ENCODE data around the gene INPP5F. TPM values are rescaled to one million over a fixed set of nuclear protein-coding genes. Genes with fewer than 3 reads are reported as not detected.

INPP5F gene
- total and polyA plus RNA-seq, 11 donors, result 3.0 to 9.9 (median 6.4) TPM

- DNase-seq (no peak), ATAC-seq (peak in 1 of 4 donors; percentile 45)
- intact Hi-C loops (cut with DNase I), result loop anchor here (1.0 to 10.0 kb wide), 14 partner anchors 102 to 265 kb away; partner anchors contain the start of gene TIAL1 (in 1 of the 10)
- Histone ChIP-seq H3K27ac (no peak overlapping the region), H3K4me1 (peaks cover 0 to 9% (median 0%) of the 10 kb centered on the region in 12 donors), H3K36me3 (peaks cover 0 to 42% (median 34%) of the 10 kb centered on the region in 9 donors), H3K27me3 (no peaks in the 10 kb centered on the region), H3K4me3 (no peak overlapping the region), H3K9me3 (peaks cover 0 to 10% (median 0%) of the 10 kb centered on the region in 12 donors)
- TF ChIP-seq, protein P1, sequence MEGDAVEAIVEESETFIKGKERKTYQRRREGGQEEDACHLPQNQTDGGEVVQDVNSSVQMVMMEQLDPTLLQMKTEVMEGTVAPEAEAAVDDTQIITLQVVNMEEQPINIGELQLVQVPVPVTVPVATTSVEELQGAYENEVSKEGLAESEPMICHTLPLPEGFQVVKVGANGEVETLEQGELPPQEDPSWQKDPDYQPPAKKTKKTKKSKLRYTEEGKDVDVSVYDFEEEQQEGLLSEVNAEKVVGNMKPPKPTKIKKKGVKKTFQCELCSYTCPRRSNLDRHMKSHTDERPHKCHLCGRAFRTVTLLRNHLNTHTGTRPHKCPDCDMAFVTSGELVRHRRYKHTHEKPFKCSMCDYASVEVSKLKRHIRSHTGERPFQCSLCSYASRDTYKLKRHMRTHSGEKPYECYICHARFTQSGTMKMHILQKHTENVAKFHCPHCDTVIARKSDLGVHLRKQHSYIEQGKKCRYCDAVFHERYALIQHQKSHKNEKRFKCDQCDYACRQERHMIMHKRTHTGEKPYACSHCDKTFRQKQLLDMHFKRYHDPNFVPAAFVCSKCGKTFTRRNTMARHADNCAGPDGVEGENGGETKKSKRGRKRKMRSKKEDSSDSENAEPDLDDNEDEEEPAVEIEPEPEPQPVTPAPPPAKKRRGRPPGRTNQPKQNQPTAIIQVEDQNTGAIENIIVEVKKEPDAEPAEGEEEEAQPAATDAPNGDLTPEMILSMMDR (IDR thresholded peaks at IDR 0.05), result peak; percentile 55 to 75 (median 66)
- no peak for TF ChIP-seq POLR2A (IDR thresholded peaks at IDR 0.05)
- WGBS, 4 donors, result 74 to 89% (median 86%) methylated on average over 1 of the region's 1 CpG
Observed at GRCh38 chr10:119859420-119860258, 133.8 kb downstream of the INPP5F start.

DNA sequence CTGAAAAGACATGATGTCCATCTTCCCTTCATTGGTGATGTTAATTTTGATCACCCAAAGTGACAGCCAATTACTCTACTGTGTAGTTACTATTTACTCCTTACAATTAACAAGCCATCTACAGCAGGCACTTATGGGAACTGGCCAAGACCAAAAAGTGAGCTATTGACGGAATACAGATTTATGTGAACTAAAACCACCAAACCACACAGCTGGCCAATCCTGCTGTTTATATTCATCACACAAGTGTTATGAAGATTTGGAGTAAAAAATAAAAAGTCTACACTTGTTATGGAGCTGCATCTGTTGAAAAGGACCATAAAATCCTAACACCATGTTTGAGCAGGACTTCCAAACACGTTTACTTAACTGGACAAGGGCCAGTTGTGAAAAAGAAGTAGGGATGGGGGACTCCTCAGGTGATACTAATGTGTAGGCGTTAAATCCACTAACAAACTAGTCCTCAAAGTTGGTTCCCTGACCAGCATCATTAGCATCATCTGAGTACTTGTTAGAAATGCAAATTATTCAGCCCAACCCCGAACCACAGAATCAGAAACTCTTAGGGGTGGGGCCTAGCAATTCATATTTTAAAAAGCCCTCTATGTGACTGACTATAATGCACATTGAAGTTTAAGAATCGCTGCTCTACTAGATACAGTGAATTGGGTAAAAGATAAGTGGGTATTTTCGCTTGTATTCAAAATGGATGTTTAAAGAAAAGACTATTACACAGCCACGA is 135.2 kb downstream of the INPP5F start:
- Histone ChIP-seq H3K4me1 (peaks cover 0 to 9% (median 0%) of the 10 kb centered on the region in 12 donors), H3K27ac (no peak overlapping the region), H3K9me3 (peaks cover 0 to 10% (median 0%) of the 10 kb centered on the region in 12 donors), H3K27me3 (no peaks in the 10 kb centered on the region), H3K36me3 (peaks cover 0 to 28% (median 20%) of the 10 kb centered on the region in 9 donors), H3K4me3 (no peak overlapping the region)
- ATAC-seq (no peak), DNase-seq (no peak)
- TF ChIP-seq, protein P1 (IDR thresholded peaks at IDR 0.05), result no peak
- no peak for TF ChIP-seq POLR2A (IDR thresholded peaks at IDR 0.05)
- WGBS, 4 donors, result 75 to 81% (median 78%) methylated on average over 7 of the region's 7 CpGs
- intact Hi-C loops (cut with DNase I), result loop anchor here in 4 of 10 donors (5.0 to 10.0 kb wide), 2 partner anchors 174 to 256 kb away; no protein-coding TSS in a partner anchor

DNA sequence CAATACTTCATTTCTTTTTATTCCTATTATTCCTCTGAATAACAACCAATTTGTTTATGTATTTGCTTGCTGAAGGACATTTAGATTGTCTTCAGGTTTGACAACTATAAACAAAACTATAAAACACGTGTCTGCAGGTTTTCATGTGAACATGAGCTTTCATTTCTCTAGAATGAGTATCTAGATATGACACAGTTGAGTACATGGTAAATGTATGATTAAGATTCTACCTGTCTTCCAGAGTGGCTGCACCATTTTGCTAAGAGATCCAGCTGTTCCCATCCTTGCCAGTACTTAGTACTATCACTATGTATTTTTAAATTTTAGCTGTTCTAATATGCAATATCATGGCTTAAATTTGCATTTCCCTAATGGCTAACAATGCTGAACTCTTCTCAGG is 136.7 kb downstream of the INPP5F start:
- intact Hi-C loops (cut with DNase I), result loop anchor here in 4 of 10 donors (5.0 to 10.0 kb wide), 2 partner anchors 175 to 258 kb away; no protein-coding TSS in a partner anchor
- TF ChIP-seq POLR2A (IDR thresholded peaks at IDR 0.05), result no peak
- TF ChIP-seq, protein P1 (IDR thresholded peaks at IDR 0.05), result no peak
- no peak overlapping the region for H3K27ac ChIP-seq
- DNase-seq (no peak), ATAC-seq (no peak)
- 82 to 87% (median 86%) methylated on average over 1 of the region's 1 CpG for WGBS, 4 donors
- H3K9me3 ChIP-seq, result peaks cover 0 to 10% (median 0%) of the 10 kb centered on the region in 12 donors
- H3K4me1 ChIP-seq, result peaks cover 0 to 13% (median 1%) of the 10 kb centered on the region in 12 donors
- no peak overlapping the region for H3K4me3 ChIP-seq
- H3K27me3 ChIP-seq, result no peaks in the 10 kb centered on the region
- H3K36me3 ChIP-seq, result peaks cover 0 to 13% (median 8%) of the 10 kb centered on the region in 9 donors

Data from heart left ventricle (tissue), 16 donors.